Astrocyte of the cerebellum (primary cell): ENCODE results near the gene ZFP36.
"Not testable (repeated sequence)": the region's sequence is repeated elsewhere in the genome, so short reads cannot be mapped to it uniquely, and the experiment has no call there.

Source experiments
- DNase-seq: peaks from one replicate; pipeline ENCODE4 v3.0.0-alpha.2; 2011; ENCODE audit warnings: low read depth
- H3K4me3 ChIP-seq: 2 replicates; pipeline ENCODE4 v1.5.1; 2011; ENCODE audit warnings: mild to moderate bottlenecking, low read depth, low read length, moderate library complexity
- CTCF ChIP-seq: IDR thresholded peaks from 2 replicates; pipeline ENCODE4 v1.5.1; 2012; ENCODE audit warnings: low read length, low read depth, moderate library complexity, mild to moderate bottlenecking; ENCODE audit errors: missing control alignments
- in situ Hi-C: cut with HindIII; loops from 2 replicates; pipeline ENCODE4 v1.10.0; 2017; ENCODE audit warnings: low sequenced_read_pairs

Gene ZFP36

DNA sequence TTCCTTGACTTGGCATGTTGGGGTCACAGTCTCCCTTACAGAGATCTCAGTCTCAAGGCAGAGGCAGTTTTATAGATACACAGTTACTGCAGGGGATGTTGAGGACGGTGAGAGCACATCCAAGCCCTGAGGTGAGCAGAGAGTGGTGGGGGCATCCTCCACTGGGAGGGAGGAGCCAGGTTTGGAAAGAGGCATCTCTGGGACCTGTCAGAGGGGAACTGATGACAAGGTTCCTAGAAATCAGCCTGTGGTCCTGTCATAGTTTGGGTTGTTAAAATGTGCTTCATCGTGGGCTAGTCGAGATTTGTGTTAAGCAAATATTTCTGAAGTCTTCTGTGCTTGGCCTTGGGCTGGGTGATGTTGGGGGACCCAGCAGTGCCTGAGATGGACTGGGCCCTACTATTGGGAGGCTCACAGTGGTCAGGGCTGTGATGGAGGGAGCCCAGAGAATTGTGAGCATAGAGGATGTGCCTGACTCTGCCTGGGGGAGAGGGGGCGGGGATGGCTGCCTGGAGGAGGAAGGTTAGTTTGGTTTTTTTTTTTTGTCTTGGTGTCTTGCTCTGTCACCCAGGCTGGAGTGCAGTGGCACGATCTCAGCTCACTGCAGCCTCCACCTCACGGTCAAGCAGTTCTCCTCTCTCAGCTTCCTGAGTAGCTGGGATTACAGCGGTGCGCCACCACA, 42.6 kb downstream of the ZFP36 start:
- no peak for TF ChIP-seq CTCF
- DNase-seq, result no peak
- in situ Hi-C loops, result no loop called here
- no peak overlapping the region for H3K4me3 ChIP-seq

- DNase-seq, in situ Hi-C loops, H3K4me3 ChIP-seq: not testable (repeated sequence)
Observed at GRCh38 chr19:39451257-39451656, 44.6 kb downstream of the ZFP36 start.
